ENCODE measurements around the gene KIF16B. TPM values are rescaled to one million over a fixed set of nuclear protein-coding genes. Genes with fewer than 3 reads are reported as not detected.

The KIF16B gene
- total and polyA plus RNA-seq, 2 of the 13 experiments (the other 11 are each of a cell fraction or from before 2014, with no cell fraction given) = 6.9 to 18.0 TPM

GRCh38 chr20:16528078-16528477 lies 45.2 kb downstream of the KIF16B start (continued):
- TF ChIP-seq PAXIP1 (CRISPR knock-in tag; conservative IDR thresholded peaks at IDR 0.05) (0 out of 2 replicates have a peak, but pooled peaks have one; percentile 15), MIER3 (CRISPR knock-in tag; IDR thresholded peaks at IDR 0.05; ENCODE audit: borderline replicate concordance) (peak; percentile 50; the same call in 1 of the 2 replicates), ERF (CRISPR knock-in tag; IDR thresholded peaks at IDR 0.05) (0 out of 2 replicates have a peak, but pooled peaks have one; percentile 52), CBX5 (CRISPR knock-in tag; IDR thresholded peaks at IDR 0.05; ENCODE audit: borderline replicate concordance) (peak; percentile 31; the same call in 1 of the 2 replicates), GRHL1 (CRISPR knock-in tag; conservative IDR thresholded peaks at IDR 0.05) (no peak), IRF1 (CRISPR knock-in tag; IDR thresholded peaks at IDR 0.05; ENCODE audit: low read depth) (no peak), ZBTB42 (CRISPR knock-in tag; IDR thresholded peaks at IDR 0.05) (no peak), ZNF792 (CRISPR knock-in tag; IDR thresholded peaks at IDR 0.05) (peak; percentile 80; the same call in 1 of the 2 replicates), HMG20A (CRISPR knock-in tag; IDR thresholded peaks at IDR 0.05; ENCODE audit: borderline replicate concordance) (peak; percentile 39; the same call in 1 of the 2 replicates), YEATS2 (CRISPR knock-in tag; IDR thresholded peaks at IDR 0.05; ENCODE audit: borderline replicate concordance) (peak; percentile 43; the same call in 1 of the 2 replicates), JUND (CRISPR knock-in tag; IDR thresholded peaks at IDR 0.05) (peak; percentile 53; the same call in 1 of the 2 replicates), SMAD3 (CRISPR knock-in tag; IDR thresholded peaks at IDR 0.05) (0 out of 2 replicates have a peak, but pooled peaks have one; percentile 36), FOSL2 (CRISPR knock-in tag; IDR thresholded peaks at IDR 0.05) (peak; percentile 98), FOXA1 (IDR thresholded peaks at IDR 0.05) (peak; percentile 21; the same call in 1 of the 2 replicates), FOXA1 (CRISPR knock-in tag; IDR thresholded peaks at IDR 0.05) (peak; percentile 89), FOXP4 (CRISPR knock-in tag; IDR thresholded peaks at IDR 0.05) (peak; percentile 62), ZNF556 (CRISPR knock-in tag; IDR thresholded peaks at IDR 0.05; ENCODE audit: borderline replicate concordance) (no peak; the same call in 1 of the 2 replicates), FOXA3 (CRISPR knock-in tag; IDR thresholded peaks at IDR 0.05) (peak; percentile 93), ZNF280D (CRISPR knock-in tag; IDR thresholded peaks at IDR 0.05) (no peak), SKI (IDR thresholded peaks at IDR 0.05; ENCODE audit: partially characterized antibody) (peak; percentile 67)
